Measurements from ENCODE around the gene PMVK.
"Not testable (repeated sequence)": the region's sequence is repeated elsewhere in the genome, so short reads cannot be mapped to it uniquely, and the experiment has no call there.

Gene PMVK

GRCh38 chr1:154936555-154937084, at the start of gene PMVK:
TSS of gene PMVK (minus strand) at chr1:154936719. CDS start at chr1:154936685, 34 bp downstream.
- peak; percentile 92 to 95 for DNase-seq (ENCODE audit: low read depth in 2 of 2)

DNA sequence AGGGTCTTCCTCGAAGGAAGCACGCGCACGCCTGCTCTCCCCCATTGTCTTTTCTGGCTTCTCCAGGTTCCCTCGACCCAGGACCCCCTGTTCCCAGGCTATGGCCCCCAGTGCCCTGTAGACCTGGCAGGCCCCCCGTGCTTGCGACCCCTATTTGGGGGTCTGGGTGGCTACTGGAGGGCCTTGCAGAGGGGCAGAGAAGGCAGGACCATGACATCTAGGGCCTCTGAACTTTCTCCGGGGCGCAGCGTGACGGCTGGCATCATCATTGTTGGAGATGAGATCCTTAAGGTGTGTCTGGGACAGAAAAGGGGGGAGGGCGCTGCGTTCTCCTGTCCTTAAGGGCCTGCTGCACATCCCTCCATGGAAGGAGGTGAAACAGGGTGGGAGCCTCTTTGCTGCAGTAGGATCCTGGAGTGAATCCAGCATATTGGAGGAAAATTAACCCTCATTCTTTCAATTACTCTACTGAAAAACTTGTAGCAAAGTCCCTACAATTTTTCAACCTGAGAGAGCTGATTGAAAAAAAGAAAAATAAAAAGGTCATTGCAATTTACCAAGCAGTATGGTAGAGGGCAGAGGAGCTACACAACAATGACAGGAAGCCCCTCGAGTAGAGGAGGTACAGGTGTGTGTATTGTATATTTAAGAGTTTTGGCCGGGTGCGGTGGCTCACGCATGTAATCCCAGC, 47.4 kb upstream of the PMVK start:
- no peak for DNase-seq (ENCODE audit: low read depth in 2 of 2)

DNA sequence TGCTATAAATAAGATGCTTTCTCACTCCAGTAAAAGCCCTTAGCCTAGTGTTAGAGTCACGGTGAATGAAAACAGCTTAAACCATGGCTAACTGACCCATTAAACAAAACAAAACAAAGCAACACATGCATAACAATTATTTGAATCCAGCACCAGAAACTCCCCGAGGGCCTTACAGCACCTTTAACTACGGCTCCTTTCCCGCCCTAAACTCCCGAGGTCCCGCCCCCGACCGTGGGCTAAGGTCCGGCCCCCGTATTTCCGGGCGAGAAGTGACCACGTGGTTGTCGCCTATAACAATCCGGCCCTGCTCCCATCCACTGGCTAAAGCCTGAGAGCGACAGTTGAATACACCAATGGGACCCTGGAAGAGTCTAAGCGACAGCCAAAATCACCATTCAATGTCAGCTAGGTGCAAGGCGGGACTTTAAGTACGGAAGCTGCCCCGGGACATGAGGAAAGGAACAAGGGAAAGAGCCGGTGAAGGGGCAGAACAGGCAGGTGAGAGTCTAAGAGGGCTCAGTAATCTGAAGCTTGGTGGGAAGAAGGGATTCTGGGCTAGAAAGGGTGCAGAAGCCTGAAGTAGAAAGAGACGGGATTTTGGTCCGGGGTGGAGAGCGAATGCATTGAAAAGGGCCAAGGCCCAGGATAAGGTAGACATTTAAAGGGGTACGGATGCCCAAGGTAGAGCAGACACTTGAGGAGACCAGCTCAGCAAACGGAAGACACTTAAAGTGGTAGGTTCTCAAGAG, 46.6 kb upstream of the PMVK start, which contains the start of gene FLAD1:
Gene FLAD1 (plus strand): TSS at position 448 of the 752 bp plus-strand sequence. CDS start 351 bp downstream, outside the sequence.
- DNase-seq (ENCODE audit: low read depth in 2 of 2): peak; percentile 90 to 95

DNA sequence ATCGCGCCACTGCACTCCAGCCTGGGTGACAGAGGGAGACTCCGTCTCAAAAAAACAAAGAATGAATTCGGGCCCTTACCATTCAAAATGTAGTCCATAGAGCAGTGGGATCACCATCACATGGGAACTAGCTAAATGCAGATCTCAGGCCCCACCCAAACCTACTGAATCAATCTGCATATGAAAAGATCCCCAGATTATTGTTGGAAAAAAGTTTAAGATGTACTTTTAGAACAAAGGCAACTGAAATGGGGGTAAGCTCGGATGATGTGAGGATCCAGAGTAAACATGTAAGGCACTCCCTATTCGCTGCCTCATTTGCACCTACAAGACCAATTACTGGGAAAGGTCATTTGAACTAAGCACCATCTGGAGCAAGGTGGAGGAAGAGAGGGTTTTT, 45.8 kb upstream of the PMVK start:
- DNase-seq (ENCODE audit: low read depth in 2 of 2): no peak

GRCh38 chr1:154978360-154978759, 41.8 kb upstream of the PMVK start:
- DNase-seq (ENCODE audit: low read depth in 2 of 2): no peak

GRCh38 chr1:154977762-154978161, 41.2 kb upstream of the PMVK start:
- DNase-seq (ENCODE audit: low read depth in 2 of 2): not testable (repeated sequence)

GRCh38 chr1:154975409-154976059, 39.0 kb upstream of the PMVK start:
- peak; percentile 27 to 55 for DNase-seq (ENCODE audit: low read depth in 2 of 2)

GRCh38 chr1:154974808-154975408, 38.4 kb upstream of the PMVK start:
- peak; percentile 90 to 91 for DNase-seq (ENCODE audit: low read depth in 2 of 2)

GRCh38 chr1:154974102-154974807, 37.7 kb upstream of the PMVK start, which contains the start of gene CKS1B:
TSS of gene CKS1B (plus strand) at chr1:154974681. CDS start at chr1:154974746, 65 bp downstream.
- DNase-seq (ENCODE audit: low read depth in 2 of 2): peak; percentile 92 to 97

GRCh38 chr1:154973344-154974101, 37.0 kb upstream of the PMVK start:
- DNase-seq (ENCODE audit: low read depth in 2 of 2): peak; percentile 80 to 84

DNA sequence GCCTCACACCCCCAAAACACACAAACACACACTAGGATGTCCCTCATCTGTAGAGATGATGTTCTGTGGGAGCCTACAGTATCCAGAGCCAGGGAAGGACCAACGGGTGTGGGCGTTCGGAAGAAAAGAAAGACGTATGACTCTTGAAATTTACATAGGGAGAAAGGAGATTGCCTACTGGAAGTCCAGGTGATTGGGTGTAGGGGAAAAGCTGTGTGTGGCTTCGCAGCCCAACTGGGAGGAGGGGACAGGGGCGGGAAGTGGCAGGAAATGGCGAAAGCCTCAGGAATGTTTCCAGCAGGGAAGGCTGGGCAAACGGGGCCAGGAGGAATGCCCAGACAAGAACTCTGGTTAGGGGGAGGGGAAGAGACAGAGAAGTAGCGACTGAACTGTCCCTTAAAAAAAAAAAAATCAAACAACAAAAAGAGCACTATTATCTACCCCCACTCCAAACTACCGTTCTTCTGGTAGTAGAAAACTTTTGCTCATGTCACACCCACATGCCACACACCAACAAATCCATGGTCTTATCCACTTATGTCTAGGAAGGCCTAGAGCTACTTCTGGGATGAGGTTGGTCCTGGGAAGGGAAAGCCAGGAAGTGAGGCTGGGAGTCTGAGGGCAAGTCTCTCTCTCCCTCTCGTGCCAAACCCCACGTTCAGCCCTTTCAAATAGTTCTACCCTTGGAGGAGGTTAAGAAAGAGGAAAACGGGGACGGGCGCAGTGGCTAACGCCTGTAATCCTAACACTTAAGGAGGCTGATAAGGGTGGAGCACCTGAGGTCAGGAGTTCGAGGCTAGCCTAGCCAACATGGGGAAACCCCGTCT, 36.2 kb upstream of the PMVK start:
- DNase-seq (ENCODE audit: low read depth in 2 of 2): no peak

DNA sequence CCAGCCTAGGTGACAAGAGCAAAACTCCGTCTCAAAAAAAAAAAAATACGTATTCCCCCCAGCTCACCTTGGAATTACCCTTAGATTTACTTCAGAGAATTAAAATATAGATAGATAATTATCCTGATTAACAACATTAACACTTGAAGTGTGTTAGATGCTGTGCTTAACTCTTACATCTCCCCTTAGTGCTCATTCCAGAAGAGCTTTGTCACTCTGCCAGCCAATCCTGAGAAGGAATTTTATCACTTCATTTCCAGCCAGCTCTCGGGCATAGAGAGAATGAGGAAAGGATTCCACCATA, 35.6 kb upstream of the PMVK start:
- no peak for DNase-seq (ENCODE audit: low read depth in 2 of 2)

GRCh38 chr1:154971341-154971998, 35.0 kb upstream of the PMVK start:
- DNase-seq (ENCODE audit: low read depth in 2 of 2): no peak

GRCh38 chr1:154970631-154971340, 34.3 kb upstream of the PMVK start, which contains the start of gene SHC1:
TSS of gene SHC1 (minus strand) at chr1:154970747. CDS start at chr1:154970526, 221 bp downstream.
- DNase-seq (ENCODE audit: low read depth in 2 of 2): no peak

- no peak for DNase-seq (ENCODE audit: low read depth in 2 of 2)
These were observed 33.4 kb upstream of the PMVK start for GRCh38 chr1:154969860-154970452.

- no peak for DNase-seq (ENCODE audit: low read depth in 2 of 2)
These were observed 32.7 kb upstream of the PMVK start for GRCh38 chr1:154969246-154969645.

DNA sequence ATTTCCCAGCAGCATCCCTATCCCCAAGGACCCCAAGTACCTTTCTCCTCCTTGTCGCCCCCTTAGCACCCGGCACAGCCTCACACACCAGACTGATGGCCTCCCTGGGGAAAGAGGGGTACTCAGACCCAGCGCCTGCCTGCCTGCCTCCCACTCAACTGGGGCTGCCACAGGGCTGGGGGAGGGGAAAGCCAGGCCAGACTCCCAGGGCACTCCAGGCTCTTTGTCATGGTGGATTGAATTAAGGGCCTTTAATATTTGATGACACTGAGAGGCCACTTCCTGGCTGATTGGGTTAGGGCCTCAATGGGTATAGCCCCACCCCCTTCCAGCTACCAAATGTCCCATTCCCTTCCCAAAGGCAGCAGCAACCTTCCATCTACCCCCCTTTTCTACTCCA, 32.2 kb upstream of the PMVK start:
- DNase-seq (ENCODE audit: low read depth in 2 of 2): no peak

Measured in stimulated activated CD8-positive, alpha-beta memory T cell treated with anti-CD3 and anti-CD28 coated beads, Interleukin-7, amount 100 ng/mL, for 4 hours (primary cell).